Prostate gland (tissue), 2 donors: ENCODE measurements around the gene AFF3.

Source experiments
- POLR2A ChIP-seq: fragments of 450-650 bp; IDR thresholded peaks from one replicate; pipeline ENCODE4 v1.6.1; 2016; ENCODE audit warnings: antibody characterized with exemption, mild to moderate bottlenecking
- POLR2AphosphoS5 ChIP-seq: sonication (generic); formaldehyde crosslinking; IDR thresholded peaks from one replicate; pipeline ENCODE4 v1.6.1; 2017; ENCODE audit warnings: antibody characterized with exemption
- TF ChIP-seq, protein P1 (sequence below), 4 experiments: fragments of 200-600 bp in 2 of 4; fragments of 450-650 bp in 2 of 4; sonication (generic) in 2 of 4; IDR thresholded peaks; 1 replicate in 3 of 4; 2 replicates in 1 of 4; pipeline ENCODE4 v1.5.1; 2016 to 2019; ENCODE audit warnings: antibody characterized with exemption in 4 of 4, mild to moderate bottlenecking in 2 of 4, moderate library complexity in 2 of 4

GRCh38 chr2:99657691-99658258 is 484.6 kb downstream of the AFF3 start:
- TF ChIP-seq, protein P1, sequence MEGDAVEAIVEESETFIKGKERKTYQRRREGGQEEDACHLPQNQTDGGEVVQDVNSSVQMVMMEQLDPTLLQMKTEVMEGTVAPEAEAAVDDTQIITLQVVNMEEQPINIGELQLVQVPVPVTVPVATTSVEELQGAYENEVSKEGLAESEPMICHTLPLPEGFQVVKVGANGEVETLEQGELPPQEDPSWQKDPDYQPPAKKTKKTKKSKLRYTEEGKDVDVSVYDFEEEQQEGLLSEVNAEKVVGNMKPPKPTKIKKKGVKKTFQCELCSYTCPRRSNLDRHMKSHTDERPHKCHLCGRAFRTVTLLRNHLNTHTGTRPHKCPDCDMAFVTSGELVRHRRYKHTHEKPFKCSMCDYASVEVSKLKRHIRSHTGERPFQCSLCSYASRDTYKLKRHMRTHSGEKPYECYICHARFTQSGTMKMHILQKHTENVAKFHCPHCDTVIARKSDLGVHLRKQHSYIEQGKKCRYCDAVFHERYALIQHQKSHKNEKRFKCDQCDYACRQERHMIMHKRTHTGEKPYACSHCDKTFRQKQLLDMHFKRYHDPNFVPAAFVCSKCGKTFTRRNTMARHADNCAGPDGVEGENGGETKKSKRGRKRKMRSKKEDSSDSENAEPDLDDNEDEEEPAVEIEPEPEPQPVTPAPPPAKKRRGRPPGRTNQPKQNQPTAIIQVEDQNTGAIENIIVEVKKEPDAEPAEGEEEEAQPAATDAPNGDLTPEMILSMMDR (IDR thresholded peaks at IDR 0.05) = no peak
- TF ChIP-seq POLR2AphosphoS5 (no peak), POLR2A (no peak)
